Measurements from ENCODE around the gene LYST.

DNA sequence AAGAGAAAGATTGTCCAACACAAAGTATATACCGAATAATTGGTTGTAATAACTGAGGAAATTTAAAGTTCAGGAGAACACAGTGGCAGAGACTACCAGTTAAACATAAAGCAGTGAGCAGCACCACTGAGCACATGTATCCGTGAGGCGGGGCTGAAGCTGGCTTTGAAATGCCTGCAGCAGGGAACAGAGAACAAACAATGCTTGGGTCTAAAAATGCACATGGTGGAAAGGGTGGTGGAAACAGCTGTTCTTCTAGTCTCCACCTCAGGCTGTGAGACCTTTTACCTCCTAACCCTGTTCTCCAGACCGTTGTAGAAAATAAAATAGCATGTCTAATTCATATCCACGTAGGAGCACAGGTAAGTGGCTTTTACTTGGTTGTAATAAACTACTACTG lies 209.4 kb downstream of the LYST start:
- TF ChIP-seq, protein P1, sequence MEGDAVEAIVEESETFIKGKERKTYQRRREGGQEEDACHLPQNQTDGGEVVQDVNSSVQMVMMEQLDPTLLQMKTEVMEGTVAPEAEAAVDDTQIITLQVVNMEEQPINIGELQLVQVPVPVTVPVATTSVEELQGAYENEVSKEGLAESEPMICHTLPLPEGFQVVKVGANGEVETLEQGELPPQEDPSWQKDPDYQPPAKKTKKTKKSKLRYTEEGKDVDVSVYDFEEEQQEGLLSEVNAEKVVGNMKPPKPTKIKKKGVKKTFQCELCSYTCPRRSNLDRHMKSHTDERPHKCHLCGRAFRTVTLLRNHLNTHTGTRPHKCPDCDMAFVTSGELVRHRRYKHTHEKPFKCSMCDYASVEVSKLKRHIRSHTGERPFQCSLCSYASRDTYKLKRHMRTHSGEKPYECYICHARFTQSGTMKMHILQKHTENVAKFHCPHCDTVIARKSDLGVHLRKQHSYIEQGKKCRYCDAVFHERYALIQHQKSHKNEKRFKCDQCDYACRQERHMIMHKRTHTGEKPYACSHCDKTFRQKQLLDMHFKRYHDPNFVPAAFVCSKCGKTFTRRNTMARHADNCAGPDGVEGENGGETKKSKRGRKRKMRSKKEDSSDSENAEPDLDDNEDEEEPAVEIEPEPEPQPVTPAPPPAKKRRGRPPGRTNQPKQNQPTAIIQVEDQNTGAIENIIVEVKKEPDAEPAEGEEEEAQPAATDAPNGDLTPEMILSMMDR (conservative IDR thresholded peaks at IDR 0.05 in 1 of 2, IDR thresholded peaks at IDR 0.05 in 1 of 2; ENCODE audit: low read depth in 1 of 2, low read length in 2 of 2), result no peak
- no peak for TF ChIP-seq EZH2 (IDR thresholded peaks at IDR 0.05; ENCODE audit: low read length, missing control alignments)

Measured in fibroblast of lung (primary cell).